Testis (tissue), 2 donors: ENCODE results near the gene HYAL1.

Experiments
- POLR2A ChIP-seq: fragments of 450-650 bp; IDR thresholded peaks from one replicate; pipeline ENCODE4 v1.6.1; 2017; ENCODE audit warnings: antibody characterized with exemption, mild to moderate bottlenecking, moderate library complexity
- TF ChIP-seq, protein P1 (sequence below), 3 experiments: fragments of 450-650 bp in 2 of 3; fragments of 200-600 bp in 1 of 3; sonication (generic) in 1 of 3; IDR thresholded peaks; one replicate each; pipeline ENCODE4 v1.5.1; 2016 to 2019; ENCODE audit warnings: antibody characterized with exemption in 3 of 3, mild to moderate bottlenecking in 2 of 3, moderate library complexity in 1 of 3

- TF ChIP-seq, protein P1, sequence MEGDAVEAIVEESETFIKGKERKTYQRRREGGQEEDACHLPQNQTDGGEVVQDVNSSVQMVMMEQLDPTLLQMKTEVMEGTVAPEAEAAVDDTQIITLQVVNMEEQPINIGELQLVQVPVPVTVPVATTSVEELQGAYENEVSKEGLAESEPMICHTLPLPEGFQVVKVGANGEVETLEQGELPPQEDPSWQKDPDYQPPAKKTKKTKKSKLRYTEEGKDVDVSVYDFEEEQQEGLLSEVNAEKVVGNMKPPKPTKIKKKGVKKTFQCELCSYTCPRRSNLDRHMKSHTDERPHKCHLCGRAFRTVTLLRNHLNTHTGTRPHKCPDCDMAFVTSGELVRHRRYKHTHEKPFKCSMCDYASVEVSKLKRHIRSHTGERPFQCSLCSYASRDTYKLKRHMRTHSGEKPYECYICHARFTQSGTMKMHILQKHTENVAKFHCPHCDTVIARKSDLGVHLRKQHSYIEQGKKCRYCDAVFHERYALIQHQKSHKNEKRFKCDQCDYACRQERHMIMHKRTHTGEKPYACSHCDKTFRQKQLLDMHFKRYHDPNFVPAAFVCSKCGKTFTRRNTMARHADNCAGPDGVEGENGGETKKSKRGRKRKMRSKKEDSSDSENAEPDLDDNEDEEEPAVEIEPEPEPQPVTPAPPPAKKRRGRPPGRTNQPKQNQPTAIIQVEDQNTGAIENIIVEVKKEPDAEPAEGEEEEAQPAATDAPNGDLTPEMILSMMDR (IDR thresholded peaks at IDR 0.05) = no peak
- no peak for TF ChIP-seq POLR2A
Observed at GRCh38 chr3:50294089-50294488, 9.3 kb downstream of the HYAL1 start.
